Left kidney (tissue), 8 donors: ENCODE data around the gene EPS8L2. TPM values are rescaled to one million over a fixed set of nuclear protein-coding genes. Genes with fewer than 3 reads are reported as not detected.

Source experiments
- DNase-seq: peaks from one replicate; pipeline ENCODE4 v3.0.0-alpha.2; 2013
- long read RNA-seq, 8 donors: transcript quantifications; one replicate each; lab custom pipeline, GENCODE V29; 2026
- polyA plus RNA-seq: library from polyadenylated mRNA; unstranded; fragments of 120-200 nt; gene quantifications from one replicate; pipeline ENCODE4 v1.2.1, GENCODE V29; 2013; ENCODE audit not compliant: insufficient read length

Gene EPS8L2
- 115 TPM for polyA plus RNA-seq
- long read RNA-seq, donor 1, transcript EPS8L2-201 (21 exons, 3,148 nt) = major isoform, 9 of 29 reads
- long read RNA-seq, donor 1, partial matches to known transcripts = 13 of 29 reads
- long read RNA-seq, donor 1, other reads (novel, unspliced or antisense) = 0 of 29 reads
- long read RNA-seq, donor 2, transcript EPS8L2-201 (21 exons, 3,148 nt) = major isoform, 6 of 19 reads
- long read RNA-seq, donor 2, partial matches to known transcripts = 7 of 19 reads
- long read RNA-seq, donor 2, other reads (novel, unspliced or antisense) = 0 of 19 reads
- long read RNA-seq, donor 3, partial matches to known transcripts = 0 of 11 reads
- long read RNA-seq, donor 3, other reads (novel, unspliced or antisense) = 0 of 11 reads
- long read RNA-seq, donor 4, partial matches to known transcripts = 6 of 7 reads
- long read RNA-seq, donor 4, other reads (novel, unspliced or antisense) = 0 of 7 reads
- long read RNA-seq, donor 5, transcript EPS8L2-201 (21 exons, 3,148 nt) = major isoform, 6 of 20 reads
- long read RNA-seq, donor 5, partial matches to known transcripts = 5 of 20 reads
- long read RNA-seq, donor 5, other reads (novel, unspliced or antisense) = 0 of 20 reads
- long read RNA-seq, donor 6, transcript EPS8L2-201 (21 exons, 3,148 nt) = major isoform, 5 of 21 reads
- long read RNA-seq, donor 6, partial matches to known transcripts = 11 of 21 reads
- long read RNA-seq, donor 6, other reads (novel, unspliced or antisense) = 0 of 21 reads
- long read RNA-seq, donor 7, transcript EPS8L2-201 (21 exons, 3,148 nt) = major isoform, 13 of 106 reads
- long read RNA-seq, donor 7, partial matches to known transcripts = 74 of 106 reads
- long read RNA-seq, donor 7, other reads (novel, unspliced or antisense) = 5 of 106 reads
- long read RNA-seq, donor 8 = 0 reads

GRCh38 chr11:705646-706438 is at the start of gene EPS8L2:
Gene EPS8L2 (plus strand): TSS chr11:706231. CDS start chr11:709408, 3,177 bp downstream.
- DNase-seq = no peak

GRCh38 chr11:656426-656825 is 49.6 kb upstream of the EPS8L2 start:
- DNase-seq = no peak

- DNase-seq = no peak
Measured at GRCh38 chr11:656866-657265, 49.2 kb upstream of the EPS8L2 start.

- no peak for DNase-seq
Measured at GRCh38 chr11:657691-658126, 48.3 kb upstream of the EPS8L2 start.

GRCh38 chr11:659532-660085 is 46.4 kb upstream of the EPS8L2 start:
- no peak for DNase-seq

GRCh38 chr11:660281-660680 is 45.8 kb upstream of the EPS8L2 start:
- DNase-seq = no peak

- DNase-seq = no peak
Measured at GRCh38 chr11:660681-661444, 45.2 kb upstream of the EPS8L2 start.

- DNase-seq = no peak
Measured at GRCh38 chr11:662689-663274, 43.2 kb upstream of the EPS8L2 start.

- peak; percentile 46 for DNase-seq
Measured at GRCh38 chr11:665062-665703, 40.8 kb upstream of the EPS8L2 start.

GRCh38 chr11:665704-666281 is 40.2 kb upstream of the EPS8L2 start:
- DNase-seq = no peak

GRCh38 chr11:673866-674265 is 32.2 kb upstream of the EPS8L2 start:
- DNase-seq = no peak

- no peak for DNase-seq
Measured at GRCh38 chr11:674406-674805, 31.6 kb upstream of the EPS8L2 start.

GRCh38 chr11:678297-678696 is 27.7 kb upstream of the EPS8L2 start:
- DNase-seq = no peak

GRCh38 chr11:679271-680207 is 26.5 kb upstream of the EPS8L2 start:
- DNase-seq = no peak

- DNase-seq = no peak
Measured at GRCh38 chr11:680476-680875, 25.6 kb upstream of the EPS8L2 start.

- DNase-seq = no peak
Measured at GRCh38 chr11:680970-681369, 25.1 kb upstream of the EPS8L2 start.

GRCh38 chr11:686451-687243 is 19.4 kb upstream of the EPS8L2 start:
- DNase-seq = no peak

GRCh38 chr11:687751-688150 is 18.3 kb upstream of the EPS8L2 start:
- DNase-seq = no peak
